ELF-1 (cell line): ENCODE data around the gene TRAF2.

ENCODE experiments used
- DNase-seq: peaks from one replicate; pipeline ENCODE4 v3.0.0-alpha.2; 2016; ENCODE audit warnings: low read depth, low spot score

The TRAF2 gene

GRCh38 chr9:136847088-136847825 is 39.1 kb upstream of the TRAF2 start:
- peak; percentile 59 for DNase-seq

- peak; percentile 86 for DNase-seq
Measured at GRCh38 chr9:136847826-136848392, 38.4 kb upstream of the TRAF2 start.

- no peak for DNase-seq
Measured at GRCh38 chr9:136848393-136849037, 37.8 kb upstream of the TRAF2 start.

- DNase-seq, result peak; percentile 99
Measured at GRCh38 chr9:136849038-136849959, 37.0 kb upstream of the TRAF2 start, which contains the start of gene PHPT1. Gene PHPT1 (plus strand): TSS chr9:136849409. CDS start chr9:136849431, 22 bp downstream.

- no peak for DNase-seq
Measured at GRCh38 chr9:136849960-136850865, 36.1 kb upstream of the TRAF2 start.

GRCh38 chr9:136850866-136851775 is 35.2 kb upstream of the TRAF2 start:
- no peak for DNase-seq

- no peak for DNase-seq
Measured at GRCh38 chr9:136851941-136852663, 34.2 kb upstream of the TRAF2 start, which contains the start of gene MAMDC4. Gene MAMDC4 (plus strand): TSS chr9:136852346. CDS start chr9:136852417, 71 bp downstream.

GRCh38 chr9:136852664-136853595 is 33.4 kb upstream of the TRAF2 start:
- DNase-seq, result no peak

GRCh38 chr9:136853596-136854112 is 32.7 kb upstream of the TRAF2 start:
- peak; percentile 3 for DNase-seq

GRCh38 chr9:136854113-136854841 is 32.0 kb upstream of the TRAF2 start:
- no peak for DNase-seq

GRCh38 chr9:136854842-136855460 is 31.4 kb upstream of the TRAF2 start:
- no peak for DNase-seq

GRCh38 chr9:136855461-136856078 is 30.7 kb upstream of the TRAF2 start:
- DNase-seq, result no peak

- no peak for DNase-seq
Measured at GRCh38 chr9:136856079-136856476, 30.2 kb upstream of the TRAF2 start.

GRCh38 chr9:136856541-136857141 is 29.7 kb upstream of the TRAF2 start:
- DNase-seq, result no peak

- DNase-seq, result peak; percentile 10
Measured at GRCh38 chr9:136857166-136857565, 29.1 kb upstream of the TRAF2 start.
